ENCODE data around the gene MYOM1.
"Not testable (repeated sequence)": the region's sequence is repeated elsewhere in the genome, so short reads cannot be mapped to it uniquely, and the experiment has no call there.

MYOM1 gene

DNA sequence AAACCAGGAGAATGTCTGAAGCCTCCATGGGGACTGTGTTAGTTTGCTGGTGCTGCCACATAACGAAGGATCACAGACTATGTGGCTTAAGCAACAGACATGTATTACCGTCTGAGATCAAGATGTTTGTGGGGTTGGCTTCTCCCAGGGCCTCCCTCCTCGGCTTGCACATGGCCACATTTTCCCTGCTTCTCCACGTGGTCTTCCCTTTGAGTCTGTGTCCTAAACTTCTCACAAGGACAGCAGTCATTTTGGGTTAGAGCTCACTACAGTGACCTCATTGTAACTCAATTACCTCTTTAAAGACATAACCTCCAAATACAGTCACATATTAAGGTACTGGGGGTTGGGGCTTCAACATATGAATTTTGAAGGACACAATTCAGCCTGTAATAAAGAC lies 162.2 kb downstream of the MYOM1 start:
- no peak for DNase-seq (ENCODE audit: low read depth in 2 of 2)

GRCh38 chr18:3056311-3056710 lies 163.5 kb downstream of the MYOM1 start:
- no peak for DNase-seq (ENCODE audit: low read depth in 2 of 2)

GRCh38 chr18:3055816-3056215 lies 164.0 kb downstream of the MYOM1 start:
- DNase-seq (ENCODE audit: low read depth in 2 of 2) = no peak

DNA sequence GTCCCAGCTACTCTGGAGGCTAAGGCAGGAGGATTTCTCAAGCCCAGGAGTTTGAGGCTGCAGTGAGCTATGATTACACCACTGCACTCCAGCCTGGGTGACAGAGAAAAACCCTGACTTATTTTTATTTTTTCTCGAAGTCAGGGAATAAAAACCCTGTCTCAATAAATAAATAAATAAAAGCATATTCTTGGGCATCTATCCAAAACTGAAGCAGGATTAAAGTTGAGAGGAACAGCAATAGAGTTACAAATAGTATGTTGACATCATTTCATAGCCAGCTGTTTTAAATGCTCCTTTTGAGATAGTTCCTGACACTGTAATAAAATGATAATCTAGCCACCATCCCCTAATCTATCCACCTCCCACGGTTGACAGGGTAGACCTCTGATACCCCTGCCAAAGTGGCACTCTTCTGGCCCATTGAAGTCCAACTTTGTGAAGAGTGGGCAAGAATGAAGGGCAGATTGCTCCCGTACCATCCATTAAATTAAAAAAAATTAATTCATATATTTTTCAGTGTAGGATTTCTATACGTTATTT lies 164.5 kb downstream of the MYOM1 start:
- DNase-seq (ENCODE audit: low read depth in 2 of 2) = no peak

- no peak for DNase-seq (ENCODE audit: low read depth in 2 of 2)
Observed at GRCh38 chr18:3054780-3055179, 165.0 kb downstream of the MYOM1 start.

DNA sequence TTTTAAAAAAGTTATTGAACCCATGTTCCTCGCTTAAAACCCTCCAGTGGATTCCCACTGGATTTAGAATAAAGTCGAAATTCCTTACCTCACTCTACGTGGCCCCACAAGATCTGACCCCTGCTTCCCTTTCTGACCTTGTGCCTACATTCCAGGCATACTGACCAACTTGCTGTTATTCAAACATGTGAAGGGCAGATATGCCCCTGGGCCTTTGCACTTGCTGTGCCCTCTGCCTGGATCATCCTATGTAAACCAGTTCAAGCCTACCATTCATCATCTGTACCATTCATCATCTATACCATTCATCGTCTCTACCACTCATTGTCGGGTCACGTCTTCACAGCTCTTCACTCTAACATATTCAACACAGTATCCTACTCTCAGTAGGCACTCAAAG lies 165.6 kb downstream of the MYOM1 start:
- no peak for DNase-seq (ENCODE audit: low read depth in 2 of 2)

DNA sequence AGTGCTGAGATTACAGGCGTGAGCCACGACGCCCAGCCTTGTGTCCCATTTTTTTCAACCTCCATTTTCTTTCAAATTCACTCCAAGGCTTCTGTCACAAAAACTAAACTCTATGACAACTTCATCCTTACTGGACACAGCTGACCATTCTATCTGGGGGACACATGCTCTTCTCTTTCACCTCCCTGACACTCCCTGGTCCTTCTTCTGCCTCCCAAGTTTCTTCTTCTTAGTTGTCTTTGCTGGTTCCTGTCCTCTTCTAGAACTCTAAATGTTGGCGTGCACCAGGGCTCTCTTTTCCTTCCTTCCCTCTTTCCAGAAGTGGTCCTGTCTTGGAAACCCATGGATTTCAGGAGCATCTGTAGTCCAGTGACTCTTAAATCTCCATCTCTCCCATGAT lies 166.7 kb downstream of the MYOM1 start:
- no peak for DNase-seq (ENCODE audit: low read depth in 2 of 2)

- no peak for DNase-seq (ENCODE audit: low read depth in 2 of 2)
Observed at GRCh38 chr18:3052411-3052758, 167.4 kb downstream of the MYOM1 start.

DNA sequence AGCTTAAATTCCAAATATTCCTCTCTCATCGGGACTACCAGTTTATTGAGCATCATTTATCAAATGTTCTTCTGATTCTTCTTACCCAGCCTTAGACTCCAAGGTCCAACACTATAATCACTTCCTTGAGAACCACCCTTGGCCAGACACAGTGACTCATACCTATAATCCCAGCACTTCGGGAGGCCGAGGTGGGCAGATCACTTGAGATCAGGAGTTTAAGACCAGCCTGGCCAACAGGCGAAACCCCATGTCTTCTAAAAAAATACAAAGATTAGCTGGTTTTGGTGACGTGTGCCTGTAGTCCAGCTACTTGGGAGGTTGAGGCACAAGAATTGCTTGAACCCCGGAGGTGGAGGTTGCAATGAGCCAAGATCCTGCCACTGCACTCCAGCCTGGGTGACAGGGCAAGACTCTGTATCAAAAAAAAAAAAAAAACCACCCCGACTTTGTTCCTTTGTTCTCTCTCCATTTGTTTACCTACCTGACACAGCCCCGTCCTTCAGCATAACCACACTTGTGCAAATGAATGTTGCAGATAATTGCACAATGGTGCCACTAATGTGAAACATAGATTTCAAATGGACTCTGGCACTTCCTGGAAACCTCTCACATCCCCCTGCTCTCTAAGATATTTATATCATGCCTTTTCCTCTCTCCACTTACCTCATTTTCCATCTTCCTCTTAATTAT lies 167.9 kb downstream of the MYOM1 start:
- DNase-seq (ENCODE audit: low read depth in 2 of 2) = no peak

DNA sequence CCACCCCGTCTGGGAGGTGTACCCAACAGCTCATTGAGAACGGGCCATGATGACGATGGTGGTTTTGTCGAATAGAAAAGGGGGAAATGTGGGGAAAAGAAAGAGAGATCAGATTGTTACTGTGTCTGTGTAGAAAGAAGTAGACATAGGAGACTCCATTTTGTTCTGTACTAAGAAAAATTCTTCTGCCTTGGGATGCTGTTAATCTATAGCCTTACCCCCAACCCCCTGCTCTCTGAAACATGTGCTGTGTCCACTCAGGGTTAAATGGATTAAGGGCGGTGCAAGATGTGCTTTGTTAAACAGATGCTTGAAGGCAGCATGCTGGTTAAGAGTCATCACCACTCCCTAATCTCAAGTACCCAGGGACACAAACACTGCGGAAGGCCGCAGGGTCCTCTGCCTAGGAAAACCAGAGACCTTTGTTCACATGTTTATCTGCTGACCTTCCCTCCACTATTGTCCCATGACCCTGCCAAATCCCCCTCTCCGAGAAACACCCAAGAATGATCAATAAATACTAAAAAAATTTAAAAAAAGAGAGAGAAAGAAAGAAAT lies 169.8 kb downstream of the MYOM1 start:
- DNase-seq (ENCODE audit: low read depth in 2 of 2) = not testable (repeated sequence)

DNA sequence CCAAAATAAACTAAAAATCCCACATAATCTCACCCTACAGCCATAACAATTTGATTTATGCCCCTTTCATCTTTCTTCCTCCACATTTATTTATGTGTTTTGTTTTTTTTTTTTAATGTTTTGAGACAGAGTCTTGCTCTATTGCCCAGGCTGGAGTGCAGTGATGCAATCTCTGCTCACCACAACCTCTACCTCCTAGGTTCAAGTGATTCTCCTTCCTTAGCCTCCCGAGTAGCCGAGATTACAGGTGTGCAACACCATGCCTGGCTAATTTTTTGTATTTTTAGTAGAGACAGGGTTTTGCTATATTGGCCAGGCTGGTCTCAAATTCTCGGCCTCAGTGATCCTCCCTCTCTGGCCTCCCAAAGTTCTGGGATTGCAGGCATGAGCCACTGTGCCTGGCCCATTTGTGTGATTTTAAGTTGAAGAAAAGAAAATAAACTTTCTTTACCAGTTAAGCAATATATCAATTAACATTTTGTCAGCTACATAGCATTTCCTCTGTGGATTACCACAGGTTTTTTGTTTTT lies 170.9 kb downstream of the MYOM1 start:
- no peak for DNase-seq (ENCODE audit: low read depth in 2 of 2)

DNA sequence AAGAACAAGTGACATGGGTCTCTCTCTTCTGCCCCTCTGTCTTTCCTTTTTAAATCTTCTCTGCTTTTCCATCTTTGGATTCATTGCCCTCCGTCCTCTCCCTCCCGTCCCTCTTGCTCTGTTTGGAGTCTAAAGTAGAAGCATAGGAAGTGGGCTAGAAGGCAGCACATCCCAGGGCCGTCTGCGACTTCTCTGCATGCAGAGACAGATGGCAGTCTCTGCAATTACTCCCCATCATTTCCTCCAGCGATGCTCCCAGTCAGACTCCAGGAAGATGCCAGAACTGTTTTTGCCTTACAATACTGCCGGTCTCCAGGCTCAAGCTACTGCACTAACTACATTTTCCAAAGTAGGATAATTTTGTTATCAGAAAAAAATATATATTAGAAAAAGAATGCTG lies 171.6 kb downstream of the MYOM1 start:
- DNase-seq (ENCODE audit: low read depth in 2 of 2) = no peak

- DNase-seq (ENCODE audit: low read depth in 2 of 2) = peak in 1 of 2 donors; percentile 16
Observed at GRCh38 chr18:3046216-3046808, 173.5 kb downstream of the MYOM1 start.

- DNase-seq (ENCODE audit: low read depth in 2 of 2) = no peak
Observed at GRCh38 chr18:3044931-3045698, 174.7 kb downstream of the MYOM1 start.

- no peak for DNase-seq (ENCODE audit: low read depth in 2 of 2)
Observed at GRCh38 chr18:3042379-3042778, 177.4 kb downstream of the MYOM1 start.

DNA sequence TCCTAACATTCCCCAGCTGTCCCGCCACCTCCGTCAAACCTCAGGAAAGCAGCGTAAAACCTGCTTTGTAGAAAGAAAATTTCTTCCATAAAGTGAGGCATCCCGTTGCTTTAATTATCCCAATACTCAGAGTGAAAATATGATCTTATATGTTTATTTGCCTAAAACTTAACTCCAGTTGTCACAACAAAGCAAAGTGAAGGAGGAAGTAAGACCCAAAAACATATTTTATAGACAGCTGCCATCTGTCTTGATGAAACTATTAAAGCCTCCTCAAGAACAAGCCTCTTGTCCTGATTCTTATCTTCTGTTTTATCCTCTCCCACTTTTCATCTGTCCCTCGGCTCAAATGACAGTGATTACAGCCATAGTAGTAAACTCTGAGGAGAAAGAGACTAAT lies 177.9 kb downstream of the MYOM1 start:
- DNase-seq (ENCODE audit: low read depth in 2 of 2) = no peak

DNA sequence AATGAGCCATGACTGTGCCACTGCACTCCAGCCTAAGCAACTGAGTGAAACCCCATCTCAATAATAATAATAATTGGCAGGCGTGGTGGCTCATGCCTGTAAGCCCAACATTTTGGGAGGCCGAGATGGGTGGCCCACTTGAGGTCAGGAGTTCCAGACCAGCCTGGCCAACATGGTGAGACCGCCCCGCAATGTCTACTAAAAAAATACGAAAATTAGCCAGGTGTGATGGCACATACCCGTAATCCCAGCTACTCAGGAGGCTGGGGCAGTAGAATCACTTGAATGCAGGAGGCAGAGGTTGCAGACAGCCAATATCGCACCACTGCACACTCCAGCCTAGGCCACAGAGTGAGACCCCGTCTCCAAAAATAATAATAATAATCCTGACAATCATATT lies 178.9 kb downstream of the MYOM1 start:
- DNase-seq (ENCODE audit: low read depth in 2 of 2) = no peak

- DNase-seq (ENCODE audit: low read depth in 2 of 2) = no peak
Observed at GRCh38 chr18:3040173-3040572, 179.6 kb downstream of the MYOM1 start.

- DNase-seq (ENCODE audit: low read depth in 2 of 2) = no peak
Observed at GRCh38 chr18:3037423-3037915, 182.3 kb downstream of the MYOM1 start.

DNA sequence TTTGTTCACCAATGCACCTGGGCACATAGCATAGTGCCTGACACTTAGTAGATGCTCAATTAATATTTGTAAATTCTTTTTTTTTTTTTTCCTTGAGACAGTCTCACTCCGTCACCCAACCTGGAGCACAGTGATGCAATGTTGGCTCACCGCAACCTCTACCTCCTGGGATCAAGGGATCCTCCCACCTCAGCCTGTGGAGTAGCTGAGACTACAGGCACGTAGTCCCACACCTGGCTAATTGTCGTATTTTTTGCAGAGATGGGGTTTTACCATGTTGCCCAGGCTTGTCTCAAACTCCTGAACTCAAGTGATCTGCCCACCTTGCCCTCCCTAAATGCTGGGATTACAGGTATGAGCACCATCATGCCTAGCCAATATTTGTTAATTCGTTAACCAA lies 183.7 kb downstream of the MYOM1 start:
- no peak for DNase-seq (ENCODE audit: low read depth in 2 of 2)

GRCh38 chr18:3035635-3036034 lies 184.1 kb downstream of the MYOM1 start:
- no peak for DNase-seq (ENCODE audit: low read depth in 2 of 2)

DNA sequence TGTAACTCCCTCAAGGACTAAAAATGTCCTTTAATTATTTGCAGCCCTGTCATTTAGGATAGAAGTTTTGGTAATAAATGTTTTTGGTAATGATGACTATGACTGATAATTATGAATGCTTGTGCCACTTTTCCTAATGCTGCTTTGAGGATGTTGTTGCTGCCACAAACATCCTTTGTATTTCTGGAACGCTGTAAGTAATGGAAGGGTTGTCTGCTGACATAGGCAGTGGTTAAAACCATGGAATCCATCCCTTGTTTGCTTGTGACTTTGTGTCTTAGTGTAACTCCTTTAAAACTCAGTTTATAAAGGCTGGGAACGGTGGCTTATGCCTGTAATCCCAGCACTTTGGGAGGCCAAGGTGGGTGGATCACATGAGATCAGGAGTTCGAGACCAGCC lies 187.0 kb downstream of the MYOM1 start:
- no peak for DNase-seq (ENCODE audit: low read depth in 2 of 2)

Measured in stimulated activated CD4-positive, alpha-beta T cell treated with anti-CD3 and anti-CD28 coated beads, Interleukin-4, amount 100 ng/mL, for 48 hours (primary cell).